Common myeloid progenitor, CD34-positive (primary cell): Measurements from ENCODE around the gene SPOCK2.

Experiments used
- CTCF ChIA-PET: fragments of 350-600 bp; sonication (Branson Sonifier 250); formaldehyde crosslinking; loops from one replicate; lab custom pipeline; 2021; ENCODE audit warnings: antibody characterized with exemption; lab: Charles Lee
- POLR2A ChIA-PET: fragments of 350-600 bp; sonication (Branson Sonifier 250); formaldehyde crosslinking; loops from one replicate; lab custom pipeline; 2021; ENCODE audit warnings: antibody characterized with exemption; lab: Charles Lee
- DNase-seq, 3 donors: peaks; one replicate each; pipeline versions ENCODE4 v3.0.0 to v3.0.0-alpha.2; 2013
- H3K27ac ChIP-seq, 2 experiments: 1 replicate in 1 of 2; 2 replicates in 1 of 2; pipeline ENCODE4 v1.7.0; 2013; ENCODE audit warnings: inconsistent platforms in 2 of 2, low read length in 2 of 2, mild to moderate bottlenecking in 2 of 2, low read depth in 1 of 2, moderate library complexity in 1 of 2; ENCODE audit not compliant: severe bottlenecking in 2 of 2, insufficient read depth in 1 of 2, poor library complexity in 1 of 2
- H3K27me3 ChIP-seq, 5 experiments: replicated peaks in 2 of 5; 1 replicate in 3 of 5; 2 replicates in 2 of 5; pipeline versions ENCODE4 v1.6.1 to v1.7.0; 2013; ENCODE audit warnings: low read length in 4 of 5, mild to moderate bottlenecking in 2 of 5, moderate library complexity in 2 of 5, inconsistent platforms in 1 of 5; ENCODE audit not compliant: insufficient read depth in 5 of 5, control insufficient read depth in 4 of 5
- H3K36me3 ChIP-seq, 4 experiments: 1 replicate in 2 of 4; 2 replicates in 2 of 4; pipeline versions ENCODE4 v1.6.1 to v1.7.0; 2013; ENCODE audit warnings: low read length in 3 of 4, control low read depth in 1 of 4, mild to moderate bottlenecking in 1 of 4; ENCODE audit not compliant: control insufficient read depth in 4 of 4, insufficient read depth in 4 of 4
- H3K4me1 ChIP-seq, 4 experiments: 1 replicate in 3 of 4; 2 replicates in 1 of 4; pipeline versions ENCODE4 v1.6.1 to v1.7.1; 2013; ENCODE audit warnings: low read length in 3 of 4, mild to moderate bottlenecking in 3 of 4, control low read depth in 1 of 4, inconsistent platforms in 1 of 4, moderate library complexity in 1 of 4; ENCODE audit not compliant: control insufficient read depth in 4 of 4, insufficient read depth in 4 of 4; ENCODE audit errors: control extremely low read depth in 1 of 4
- H3K4me3 ChIP-seq, 7 experiments: 1 replicate in 4 of 7; 2 replicates in 3 of 7; pipeline versions ENCODE4 v1.5.1 to v1.7.0; 2013; ENCODE audit warnings: mild to moderate bottlenecking in 7 of 7, low read length in 6 of 7, moderate library complexity in 6 of 7, inconsistent platforms in 2 of 7, low read depth in 2 of 7, control low read depth in 1 of 7; ENCODE audit not compliant: insufficient read depth in 4 of 7, control insufficient read depth in 1 of 7; ENCODE audit errors: extremely low read depth in 1 of 7
- H3K9me3 ChIP-seq, 5 experiments: 1 replicate in 4 of 5; 2 replicates in 1 of 5; pipeline versions ENCODE4 v1.6.1 to v1.7.1; 2013; ENCODE audit warnings: low read length in 4 of 5, mild to moderate bottlenecking in 2 of 5, inconsistent platforms in 1 of 5, low read depth in 1 of 5, moderate library complexity in 1 of 5; ENCODE audit not compliant: control insufficient read depth in 4 of 5, insufficient read depth in 2 of 5; ENCODE audit errors: control extremely low read depth in 1 of 5
- WGBS: methylation state at CpG from one replicate; pipeline ENCODE4 v1.1.5; 2013; ENCODE audit not compliant: insufficient coverage; 5-methylcytosine and 5-hydroxymethylcytosine counted together

The SPOCK2 gene

GRCh38 chr10:72061491-72061890, 26.9 kb downstream of the SPOCK2 start:
- ChIA-PET POLR2A (no interaction called here), CTCF (interaction anchor here (0.9 to 2.7 kb wide), 3 partner anchors 8 to 277 kb away, joined by 3 to 15 read pairs (median 4); no protein-coding TSS in a partner anchor)
- no peak for DNase-seq
- H3K27me3 ChIP-seq: no peaks in the 10 kb centered on the region
- H3K4me3 ChIP-seq: no peak overlapping the region
- no peaks in the 10 kb centered on the region for H3K4me1 ChIP-seq
- no peak overlapping the region for H3K27ac ChIP-seq
- peaks cover 0 to 10% (median 3%) of the 10 kb centered on the region in 4 experiments for H3K36me3 ChIP-seq
- WGBS: 71% methylated on average over 4 of the region's 5 CpGs
- H3K9me3 ChIP-seq: no peaks in the 10 kb centered on the region

GRCh38 chr10:72059843-72060822, 28.2 kb downstream of the SPOCK2 start:
- CTCF ChIA-PET: interaction anchor here (0.9 to 2.7 kb wide), 5 partner anchors 9 to 17 kb away, joined by 3 to 15 read pairs (median 4); no protein-coding TSS in a partner anchor

GRCh38 chr10:72058989-72059842, 29.1 kb downstream of the SPOCK2 start:
- Histone ChIP-seq H3K4me1 (peaks cover 0 to 3% (median 0%) of the 10 kb centered on the region in 4 experiments), H3K9me3 (no peaks in the 10 kb centered on the region), H3K27ac (no peak overlapping the region), H3K27me3 (no peaks in the 10 kb centered on the region), H3K36me3 (peaks cover 0 to 5% (median under 1%) of the 10 kb centered on the region in 4 experiments), H3K4me3 (no peak overlapping the region)
- CTCF ChIA-PET: interaction anchor here (1.1 to 2.7 kb wide), 4 partner anchors 11 to 16 kb away, joined by 3 to 12 read pairs (median 6); no protein-coding TSS in a partner anchor
- POLR2A ChIA-PET: no interaction called here
- DNase-seq: no peak
- 90% methylated on average over 14 of the region's 21 CpGs for WGBS

More at GRCh38 chr10:72059843-72060822, 28.2 kb downstream of the SPOCK2 start:
- Histone ChIP-seq H3K9me3 (no peaks in the 10 kb centered on the region), H3K4me3 (no peak overlapping the region), H3K27me3 (no peaks in the 10 kb centered on the region), H3K27ac (no peak overlapping the region), H3K36me3 (peaks cover 0 to 6% (median under 1%) of the 10 kb centered on the region in 4 experiments), H3K4me1 (no peaks in the 10 kb centered on the region)
- DNase-seq: no peak
- 96% methylated on average over 12 of the region's 19 CpGs for WGBS
- POLR2A ChIA-PET: no interaction called here

GRCh38 chr10:72058347-72058898, 29.9 kb downstream of the SPOCK2 start:
- CTCF ChIA-PET: interaction anchor here (2.7 kb wide), 1 partner anchor 12 kb away, joined by 12 read pairs; no protein-coding TSS in a partner anchor
- no peak for DNase-seq
- H3K4me3 ChIP-seq: no peak overlapping the region
- POLR2A ChIA-PET: no interaction called here
- no peaks in the 10 kb centered on the region for H3K9me3 ChIP-seq
- H3K27ac ChIP-seq: no peak overlapping the region
- no peaks in the 10 kb centered on the region for H3K27me3 ChIP-seq
- H3K4me1 ChIP-seq: peaks cover 0 to 3% (median 0%) of the 10 kb centered on the region in 4 experiments
- 94% methylated on average over 6 of the region's 12 CpGs for WGBS
- peaks cover 0 to 5% (median under 1%) of the 10 kb centered on the region in 4 experiments for H3K36me3 ChIP-seq

GRCh38 chr10:72056932-72057751, 31.2 kb downstream of the SPOCK2 start:
- no peak overlapping the region for H3K27ac ChIP-seq
- WGBS: 96% methylated on average over 22 of the region's 25 CpGs
- DNase-seq: no peak
- H3K4me1 ChIP-seq: peaks cover 0 to 3% (median 0%) of the 10 kb centered on the region in 4 experiments
- POLR2A ChIA-PET: no interaction called here
- CTCF ChIA-PET: interaction anchor here (1.2 to 2.7 kb wide), 2 partner anchors 9 to 13 kb away, joined by 5 to 12 read pairs; no protein-coding TSS in a partner anchor
- H3K4me3 ChIP-seq: no peak overlapping the region
- H3K27me3 ChIP-seq: no peaks in the 10 kb centered on the region
- H3K36me3 ChIP-seq: no peaks in the 10 kb centered on the region
- H3K9me3 ChIP-seq: no peaks in the 10 kb centered on the region

GRCh38 chr10:72056113-72056512, 32.2 kb downstream of the SPOCK2 start:
- Histone ChIP-seq H3K27ac (no peak overlapping the region), H3K9me3 (no peaks in the 10 kb centered on the region), H3K27me3 (no peaks in the 10 kb centered on the region), H3K4me1 (peaks cover 0 to 3% (median 0%) of the 10 kb centered on the region in 4 experiments), H3K36me3 (no peaks in the 10 kb centered on the region), H3K4me3 (no peak overlapping the region)
- DNase-seq: no peak
- POLR2A ChIA-PET: no interaction called here
- CTCF ChIA-PET: interaction anchor here (1.1 to 2.7 kb wide), 2 partner anchors 14 to 159 kb away, joined by 3 to 12 read pairs; no protein-coding TSS in a partner anchor
- WGBS: 75% methylated on average over 4 of the region's 5 CpGs
